Activated T-cell treated with anti-CD3 and anti-CD28 coated beads, Interleukin-2, amount 50 U/mL, for 4 hours (primary cell): ENCODE measurements around the gene DRAM1. TPM values are rescaled to one million over a fixed set of nuclear protein-coding genes. Genes with fewer than 3 reads are reported as not detected.

Experiments used
- ATAC-seq, 2 donors: fragments of 200-7000 bp; cut with Tn5 transposase; one replicate each; pipeline ENCODE4 v1.10.0; 2021
- DNase-seq: peaks from one replicate; pipeline ENCODE4 v3.0.0-alpha.2; 2020
- H3K27me3 Mint-ChIP-seq: one replicate; pipeline ENCODE4 v1.8.0; 2021; ENCODE audit warnings: low read depth, mixed read lengths
- H3K36me3 Mint-ChIP-seq: one replicate; pipeline ENCODE4 v1.8.0; 2022; ENCODE audit warnings: mixed read lengths; ENCODE audit not compliant: insufficient read depth
- H3K4me1 Mint-ChIP-seq: one replicate; pipeline ENCODE4 v1.8.0; 2021; ENCODE audit warnings: low read depth, mixed read lengths
- H3K4me3 Mint-ChIP-seq: one replicate; pipeline ENCODE4 v1.8.0; 2021; ENCODE audit warnings: mild to moderate bottlenecking, moderate library complexity, mixed read lengths
- H3K9me3 Mint-ChIP-seq: one replicate; pipeline ENCODE4 v1.8.0; 2021; ENCODE audit warnings: mixed read lengths
- total RNA-seq, 3 donors: library from RNA; stranded (reverse); gene quantifications; one replicate each; pipeline ENCODE4 v1.2.1, GENCODE V29; 2021

The DRAM1 gene
- total RNA-seq, 3 donors from 2014 or later = 1.7 to 3.4 (median 3.1) TPM

GRCh38 chr12:101931498-101932326, 54.3 kb downstream of the DRAM1 start:
- DNase-seq (no peak), ATAC-seq (no peak)
- Mint-ChIP-seq H3K4me1 (peaks cover 7% of the 10 kb centered on the region), H3K4me3 (no peak overlapping the region), H3K27me3 (peaks cover 10% of the 10 kb centered on the region), H3K36me3 (no peaks in the 10 kb centered on the region), H3K9me3 (no peaks in the 10 kb centered on the region)

DNA sequence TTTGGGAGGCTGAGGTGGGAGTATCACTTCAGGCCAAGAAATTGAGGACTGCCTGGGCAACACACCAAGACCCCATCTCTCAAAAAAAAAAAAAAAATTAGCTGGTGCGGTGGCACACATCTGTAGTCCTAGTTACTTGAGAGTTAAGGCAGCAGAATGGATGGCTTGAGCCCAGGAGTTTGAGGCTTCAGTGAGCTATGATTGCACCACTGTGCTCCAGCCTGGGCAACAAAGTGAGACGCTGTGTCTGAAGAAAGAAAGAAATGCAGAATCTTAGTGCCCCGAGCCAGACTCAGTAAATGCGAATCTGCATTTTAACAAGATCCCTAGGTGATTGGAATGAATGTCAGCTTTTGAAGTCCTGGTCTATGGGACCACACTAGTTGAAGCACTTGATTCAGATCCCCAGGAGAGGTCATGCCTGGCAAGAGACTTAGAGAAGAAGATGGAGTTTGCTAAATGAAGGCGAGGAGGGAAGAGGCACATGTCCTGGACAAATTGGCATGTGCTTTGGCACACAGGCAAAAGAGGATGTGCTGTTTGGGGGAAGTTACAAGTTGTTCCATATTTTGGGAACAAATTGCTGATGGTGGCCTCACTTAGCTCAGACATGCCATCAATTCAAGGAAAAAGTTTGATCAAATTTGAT, 56.6 kb downstream of the DRAM1 start:
- DNase-seq (no peak), ATAC-seq (no peak)
- Mint-ChIP-seq H3K36me3 (no peaks in the 10 kb centered on the region), H3K4me1 (peaks cover 7% of the 10 kb centered on the region), H3K27me3 (peaks cover 13% of the 10 kb centered on the region), H3K9me3 (no peaks in the 10 kb centered on the region), H3K4me3 (no peak overlapping the region)

DNA sequence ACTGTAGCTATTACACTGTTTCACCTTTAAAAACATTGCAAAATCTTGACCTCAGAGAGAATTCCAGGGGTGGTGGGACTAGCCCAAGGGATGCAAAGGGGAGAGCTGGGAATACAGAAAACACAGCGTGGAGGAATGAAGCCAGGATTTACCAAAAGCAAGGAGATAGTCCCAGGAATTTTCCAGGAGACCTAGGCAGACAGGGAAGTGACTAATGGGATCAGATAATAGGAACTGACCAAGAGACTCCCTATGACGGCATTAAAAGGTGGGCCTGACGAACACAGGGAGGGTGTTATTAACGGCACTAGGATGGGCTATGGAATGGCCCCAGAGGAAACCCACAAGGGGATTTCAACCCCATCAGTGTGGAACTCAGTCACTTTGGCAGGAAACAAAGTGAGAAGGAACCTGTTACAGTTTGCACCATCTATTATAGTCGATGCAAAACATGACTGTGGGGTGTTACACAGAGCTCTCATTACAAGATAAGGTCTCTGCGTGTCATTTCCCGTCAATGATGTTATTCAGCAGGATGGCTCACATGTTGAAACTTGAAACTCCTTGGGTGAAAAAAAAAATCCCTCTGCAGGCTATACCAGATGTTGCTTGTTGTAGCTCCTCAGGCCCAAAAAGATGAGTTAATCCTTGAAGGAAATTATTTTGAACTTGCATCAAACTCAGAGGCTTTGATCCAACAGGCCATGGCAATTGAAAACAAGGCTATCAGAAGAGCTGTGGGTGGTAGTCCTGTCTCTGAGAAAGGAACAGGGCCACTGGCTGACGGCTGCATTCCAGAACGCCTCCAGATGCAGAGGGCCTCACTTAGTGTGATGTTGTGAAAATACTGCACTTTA, 58.7 kb downstream of the DRAM1 start:
- H3K9me3 Mint-ChIP-seq = no peaks in the 10 kb centered on the region
- H3K36me3 Mint-ChIP-seq = no peaks in the 10 kb centered on the region
- no peak overlapping the region for H3K4me3 Mint-ChIP-seq
- no peak for DNase-seq
- ATAC-seq = peak; percentile 76 to 78
- peaks cover 12% of the 10 kb centered on the region for H3K27me3 Mint-ChIP-seq
- peaks cover 8% of the 10 kb centered on the region for H3K4me1 Mint-ChIP-seq

- ATAC-seq (no peak), DNase-seq (no peak)
- H3K36me3 Mint-ChIP-seq = no peaks in the 10 kb centered on the region
- H3K9me3 Mint-ChIP-seq = no peaks in the 10 kb centered on the region
- H3K27me3 Mint-ChIP-seq = peaks cover 8% of the 10 kb centered on the region
- no peak overlapping the region for H3K4me3 Mint-ChIP-seq
- H3K4me1 Mint-ChIP-seq = peaks cover 6% of the 10 kb centered on the region
Observed at GRCh38 chr12:101939306-101939705, 61.9 kb downstream of the DRAM1 start.

DNA sequence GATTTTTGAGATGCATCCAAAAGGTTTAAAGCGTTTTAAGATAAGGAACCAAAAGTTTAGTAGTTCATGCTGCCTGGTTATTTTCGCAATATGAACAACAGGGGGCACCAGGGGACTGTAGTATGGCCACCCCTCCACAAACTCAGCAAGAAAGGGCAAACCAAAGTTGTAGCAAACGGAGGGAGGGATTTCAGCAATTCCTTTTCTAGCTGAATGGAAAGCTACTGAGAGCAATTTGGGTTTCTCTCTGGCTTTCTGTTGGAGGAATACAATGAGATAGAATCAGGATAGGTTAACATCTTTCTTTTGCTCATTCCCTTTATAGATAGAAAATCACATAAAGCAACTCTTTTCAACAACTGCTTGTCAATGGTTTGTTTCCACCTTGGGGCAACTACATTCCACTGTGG, 62.5 kb downstream of the DRAM1 start:
- H3K9me3 Mint-ChIP-seq = no peaks in the 10 kb centered on the region
- ATAC-seq (peak; percentile 47 to 58), DNase-seq (peak; percentile 28)
- no peak overlapping the region for H3K4me3 Mint-ChIP-seq
- peaks cover 6% of the 10 kb centered on the region for H3K4me1 Mint-ChIP-seq
- peaks cover 8% of the 10 kb centered on the region for H3K27me3 Mint-ChIP-seq
- H3K36me3 Mint-ChIP-seq = no peaks in the 10 kb centered on the region

- H3K27me3 Mint-ChIP-seq = peaks cover 8% of the 10 kb centered on the region
- H3K9me3 Mint-ChIP-seq = no peaks in the 10 kb centered on the region
- no peak overlapping the region for H3K4me3 Mint-ChIP-seq
- H3K36me3 Mint-ChIP-seq = no peaks in the 10 kb centered on the region
- peaks cover 6% of the 10 kb centered on the region for H3K4me1 Mint-ChIP-seq
- no peak for ATAC-seq
- DNase-seq = no peak
Observed at GRCh38 chr12:101940400-101940950, 63.1 kb downstream of the DRAM1 start.

DNA sequence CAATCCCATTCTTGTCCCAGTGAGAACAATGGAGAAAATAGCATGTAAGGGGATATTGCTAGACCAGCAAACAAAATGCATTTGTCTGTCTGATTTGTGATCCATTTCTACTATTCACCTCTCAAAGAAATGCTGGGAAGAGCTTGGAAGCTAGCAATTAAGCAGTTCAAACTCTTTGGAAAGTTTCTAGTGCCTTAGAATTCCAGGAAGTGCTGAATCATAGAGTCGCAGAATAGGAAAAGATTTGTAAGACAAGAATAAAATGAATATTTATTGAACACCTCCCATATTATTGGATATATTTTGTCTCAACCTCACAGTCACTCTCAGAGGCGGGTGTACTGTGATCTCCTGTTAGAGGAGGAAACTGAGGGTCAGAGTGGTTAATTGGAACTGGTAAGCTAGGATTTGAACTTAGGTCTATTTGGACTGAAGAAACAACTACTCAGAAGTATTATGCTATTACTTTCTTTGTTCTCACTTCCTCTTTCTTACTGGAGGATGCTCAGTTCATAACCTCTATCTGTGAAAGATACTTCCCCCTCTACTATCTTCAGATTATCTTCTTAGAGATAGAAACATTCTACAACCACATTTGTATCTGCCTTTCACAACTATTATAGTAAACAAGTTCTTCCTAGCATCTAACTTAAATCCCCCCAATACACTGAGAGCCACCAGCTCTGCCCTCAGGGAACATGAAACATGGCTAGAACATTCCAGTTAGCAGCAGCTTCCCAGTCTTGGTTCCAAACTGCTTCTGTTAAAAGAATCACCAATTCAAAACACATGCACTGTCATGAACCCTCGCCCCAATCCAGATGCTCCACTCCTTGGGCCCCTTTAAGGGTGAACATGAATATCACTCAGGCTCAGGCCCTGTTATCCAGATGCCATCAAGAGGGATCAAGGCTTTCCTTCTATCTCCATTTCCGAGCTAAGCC, 64.2 kb downstream of the DRAM1 start:
- Mint-ChIP-seq H3K9me3 (no peaks in the 10 kb centered on the region), H3K36me3 (no peaks in the 10 kb centered on the region), H3K4me1 (peaks cover 1% of the 10 kb centered on the region), H3K27me3 (peaks cover 5% of the 10 kb centered on the region), H3K4me3 (no peak overlapping the region)
- DNase-seq (no peak), ATAC-seq (no peak)

DNA sequence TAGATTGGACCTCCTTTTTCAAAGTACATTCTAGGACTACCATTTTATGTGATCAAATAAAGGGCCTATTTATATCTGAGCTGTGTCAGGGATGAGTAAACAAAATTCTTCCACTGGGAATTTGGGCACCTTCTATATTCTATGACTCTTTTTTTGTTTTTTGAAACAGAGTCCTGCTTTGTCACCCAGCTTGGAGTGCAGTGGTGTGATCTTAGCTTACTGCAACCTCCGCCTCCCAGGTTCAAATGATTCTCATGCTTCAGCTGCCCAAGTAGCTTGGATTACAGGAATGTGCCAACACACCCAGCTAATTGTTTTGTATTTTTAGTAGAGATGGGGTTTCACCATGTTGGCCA, 64.8 kb downstream of the DRAM1 start:
- H3K36me3 Mint-ChIP-seq = no peaks in the 10 kb centered on the region
- H3K9me3 Mint-ChIP-seq = no peaks in the 10 kb centered on the region
- ATAC-seq = no peak
- no peak for DNase-seq
- H3K4me3 Mint-ChIP-seq = no peak overlapping the region
- peaks cover 1% of the 10 kb centered on the region for H3K4me1 Mint-ChIP-seq
- H3K27me3 Mint-ChIP-seq = peaks cover 5% of the 10 kb centered on the region

DNA sequence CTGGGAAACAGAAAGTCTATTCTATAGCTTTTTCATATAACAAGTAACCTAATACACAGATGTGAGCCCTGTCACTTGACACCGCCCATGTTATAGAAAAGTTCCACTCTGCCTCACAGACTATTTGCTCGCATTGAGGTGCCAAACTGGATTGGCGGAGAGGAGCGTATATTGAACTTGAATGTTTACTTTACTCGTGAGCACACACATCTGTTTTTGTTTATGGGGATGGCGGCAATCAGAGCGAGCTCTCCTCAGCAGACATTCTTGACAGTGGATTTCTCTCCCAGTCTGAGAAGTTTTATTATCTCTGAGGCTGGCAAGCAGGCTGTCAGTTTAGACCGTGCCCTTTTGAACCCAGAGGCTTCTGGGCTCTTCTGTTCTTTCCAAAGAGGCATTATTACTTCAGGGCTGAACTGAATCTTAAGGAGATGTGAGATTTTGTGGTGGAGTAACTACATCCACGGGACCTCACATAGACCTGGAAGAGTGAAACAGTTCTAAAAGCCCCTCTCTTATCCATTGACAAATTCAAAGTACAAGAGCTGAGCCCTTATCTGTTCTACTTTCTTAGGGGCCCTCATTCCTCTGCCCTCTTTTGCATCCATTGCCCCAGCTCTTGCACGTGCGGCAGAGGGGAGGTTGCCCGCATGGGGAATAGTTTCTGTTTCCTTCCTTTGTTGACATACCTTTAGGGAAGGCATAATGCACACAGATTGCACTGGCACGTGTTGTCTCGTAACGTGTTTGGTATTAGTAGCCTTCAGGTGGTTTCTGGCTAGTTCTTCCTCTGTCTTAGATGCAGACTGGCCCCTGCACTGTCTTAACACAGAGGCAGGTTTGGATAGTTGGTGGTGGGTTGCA, 68.2 kb downstream of the DRAM1 start:
- Mint-ChIP-seq H3K36me3 (no peaks in the 10 kb centered on the region), H3K4me1 (no peaks in the 10 kb centered on the region), H3K27me3 (no peaks in the 10 kb centered on the region), H3K9me3 (no peaks in the 10 kb centered on the region), H3K4me3 (no peak overlapping the region)
- no peak for DNase-seq
- ATAC-seq = no peak

GRCh38 chr12:101946233-101946611, 68.8 kb downstream of the DRAM1 start:
- Mint-ChIP-seq H3K27me3 (no peaks in the 10 kb centered on the region), H3K36me3 (no peaks in the 10 kb centered on the region), H3K4me1 (no peaks in the 10 kb centered on the region), H3K9me3 (no peaks in the 10 kb centered on the region), H3K4me3 (no peak overlapping the region)
- ATAC-seq (no peak), DNase-seq (no peak)

DNA sequence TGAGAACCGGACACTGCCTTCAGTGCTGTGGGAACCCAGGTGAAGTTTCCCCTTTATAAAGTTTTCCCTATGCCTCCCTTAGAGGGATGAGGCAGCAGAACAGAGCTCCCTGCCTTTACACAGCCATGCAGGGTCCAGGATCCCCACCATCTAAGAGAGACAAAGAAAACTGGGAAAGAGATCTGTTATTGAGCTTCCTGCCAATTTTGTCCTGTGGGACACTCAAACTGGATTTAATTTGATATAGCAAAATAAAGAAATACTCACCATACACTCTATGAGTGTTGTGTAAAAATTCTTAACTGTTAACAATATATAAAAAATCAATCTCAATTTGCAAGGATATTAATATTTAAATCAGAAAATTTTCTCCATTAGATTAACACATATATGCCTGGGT, 69.9 kb downstream of the DRAM1 start:
- Mint-ChIP-seq H3K4me3 (no peak overlapping the region), H3K27me3 (no peaks in the 10 kb centered on the region), H3K9me3 (no peaks in the 10 kb centered on the region)

GRCh38 chr12:101948365-101948764, 71.0 kb downstream of the DRAM1 start:
- Mint-ChIP-seq H3K9me3 (no peaks in the 10 kb centered on the region), H3K4me1 (no peaks in the 10 kb centered on the region), H3K4me3 (no peak overlapping the region), H3K36me3 (no peaks in the 10 kb centered on the region), H3K27me3 (no peaks in the 10 kb centered on the region)
- DNase-seq = no peak
- ATAC-seq = no peak

More for the DNA sequence above, 69.9 kb downstream of the DRAM1 start:
- Mint-ChIP-seq H3K36me3 (no peaks in the 10 kb centered on the region), H3K4me1 (no peaks in the 10 kb centered on the region)
- DNase-seq (no peak), ATAC-seq (no peak)
